HG03354 (cell line): ENCODE results near the gene TICAM2.

Experiments
- ATAC-seq: cut with Tn5 transposase; IDR thresholded peaks from one replicate; pipeline ENCODE4 v1.9.1; 2021; ENCODE audit warnings: mild to moderate bottlenecking; ENCODE audit not compliant: unreplicated experiment, poor library complexity, severe bottlenecking

Gene TICAM2

GRCh38 chr5:115616472-115616871 lies 14.2 kb upstream of the TICAM2 start:
- ATAC-seq, result no peak

DNA sequence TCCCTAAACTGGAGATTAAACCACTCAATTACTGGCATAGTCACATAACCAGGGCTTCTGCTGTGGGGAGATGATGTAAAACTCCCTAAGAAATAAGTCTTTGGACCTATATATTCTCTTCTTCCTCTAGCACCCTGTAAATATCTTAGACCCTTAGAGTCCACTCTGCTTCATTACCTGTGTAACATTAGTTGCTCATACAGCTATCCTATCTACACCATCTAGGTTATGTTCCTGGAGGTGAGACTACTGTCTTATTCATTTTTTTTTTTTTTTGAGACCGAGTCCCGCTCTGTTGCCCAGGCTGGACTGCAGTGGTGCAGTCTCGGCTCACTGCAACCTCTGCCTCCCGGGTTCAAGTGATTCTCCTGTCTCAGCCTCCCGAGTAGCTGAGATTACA lies 9.6 kb upstream of the TICAM2 start:
- ATAC-seq, result no peak

GRCh38 chr5:115607935-115608334 lies 5.7 kb upstream of the TICAM2 start:
- no peak for ATAC-seq

DNA sequence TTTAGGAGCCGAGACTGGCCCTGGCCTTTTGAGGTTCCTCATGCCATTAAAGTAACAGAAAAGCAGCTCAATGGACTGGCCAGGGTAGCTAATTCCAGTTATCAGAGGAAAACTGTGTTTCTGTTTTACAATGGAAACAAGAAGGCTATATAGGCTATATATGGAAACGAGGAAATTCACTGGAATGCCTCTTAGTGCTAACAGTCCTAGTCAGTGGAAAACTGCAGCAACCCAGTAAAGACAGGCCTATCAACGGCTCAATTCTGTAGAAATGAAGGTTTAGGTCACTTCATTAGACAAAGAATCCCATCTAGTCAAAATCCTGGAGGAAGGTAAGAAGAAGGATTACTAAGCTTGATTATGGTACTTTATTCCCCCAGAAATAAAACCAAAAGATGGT lies 3.2 kb upstream of the TICAM2 start:
- no peak for ATAC-seq

DNA sequence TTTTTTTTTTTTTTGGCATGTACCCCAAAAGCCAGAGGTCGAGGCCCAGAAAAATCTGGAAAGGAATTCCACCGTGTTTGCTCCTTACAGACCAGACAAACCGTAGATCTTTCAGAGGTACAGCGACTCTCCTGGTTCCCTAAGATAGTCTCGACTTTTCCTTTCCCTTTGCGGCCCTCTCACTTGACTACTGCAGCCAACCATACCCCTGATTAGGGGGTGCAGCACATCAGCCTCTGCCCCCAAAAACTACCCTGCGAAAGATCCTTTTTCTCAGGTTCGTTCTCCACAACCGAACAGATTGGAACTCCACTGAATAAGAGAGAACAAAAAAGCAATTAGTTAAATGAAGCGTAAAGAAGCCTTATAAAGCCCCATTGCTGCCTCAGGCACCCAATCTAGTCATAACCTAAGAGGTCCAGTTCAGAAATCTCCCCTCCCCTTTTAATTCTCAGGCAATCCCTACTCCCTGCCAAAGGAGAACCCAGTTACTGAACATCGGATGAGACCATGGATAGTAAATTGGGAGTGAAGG lies 379 bp upstream of the TICAM2 start:
- ATAC-seq, result peak; percentile 9

- no peak for ATAC-seq
Observed at GRCh38 chr5:115600766-115601165, 1.5 kb downstream of the TICAM2 start.

- no peak for ATAC-seq
Observed at GRCh38 chr5:115599924-115600323, 2.4 kb downstream of the TICAM2 start.

DNA sequence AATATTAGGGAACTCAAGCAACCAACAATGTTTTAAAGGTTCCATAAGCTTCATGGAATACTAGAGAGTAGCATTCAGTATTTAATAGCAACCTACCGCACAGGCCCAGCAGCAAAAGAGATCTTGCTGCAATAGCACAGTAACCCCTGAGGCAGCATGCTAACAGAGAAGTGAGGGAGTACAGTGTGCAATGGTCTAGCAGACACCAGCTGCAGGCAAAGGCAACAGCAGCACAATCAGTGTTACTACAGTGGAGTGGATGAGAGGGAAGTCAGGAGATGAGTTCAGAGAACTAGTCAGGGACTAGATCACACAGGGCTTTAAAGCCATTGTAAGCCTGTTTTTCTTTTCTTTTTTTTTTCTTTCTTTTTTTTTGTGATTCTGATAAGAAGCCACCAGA lies 2.8 kb downstream of the TICAM2 start:
- ATAC-seq, result no peak

GRCh38 chr5:115594128-115595047 lies 7.9 kb downstream of the TICAM2 start:
- ATAC-seq, result no peak

GRCh38 chr5:115589043-115589442 lies 13.2 kb downstream of the TICAM2 start:
- ATAC-seq, result no peak

DNA sequence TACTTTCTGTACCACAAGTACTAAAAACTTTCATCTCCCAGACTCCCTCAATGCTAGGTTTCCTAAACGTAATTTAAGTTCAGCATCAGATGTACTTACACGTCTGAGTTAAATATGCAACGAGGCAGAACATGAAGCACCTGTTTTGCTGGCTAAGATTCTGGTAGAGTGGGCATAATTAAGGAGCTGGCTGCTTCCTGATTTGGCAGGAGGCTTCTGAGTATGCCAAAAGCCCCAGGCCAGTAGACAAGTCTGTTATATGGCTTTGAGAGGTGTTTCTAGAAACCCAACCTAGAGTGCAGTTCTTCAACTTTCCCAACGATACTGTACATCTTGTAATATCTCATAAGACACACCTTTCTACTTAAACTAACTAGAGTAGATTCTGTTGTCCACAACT lies 13.6 kb downstream of the TICAM2 start:
- no peak for ATAC-seq

DNA sequence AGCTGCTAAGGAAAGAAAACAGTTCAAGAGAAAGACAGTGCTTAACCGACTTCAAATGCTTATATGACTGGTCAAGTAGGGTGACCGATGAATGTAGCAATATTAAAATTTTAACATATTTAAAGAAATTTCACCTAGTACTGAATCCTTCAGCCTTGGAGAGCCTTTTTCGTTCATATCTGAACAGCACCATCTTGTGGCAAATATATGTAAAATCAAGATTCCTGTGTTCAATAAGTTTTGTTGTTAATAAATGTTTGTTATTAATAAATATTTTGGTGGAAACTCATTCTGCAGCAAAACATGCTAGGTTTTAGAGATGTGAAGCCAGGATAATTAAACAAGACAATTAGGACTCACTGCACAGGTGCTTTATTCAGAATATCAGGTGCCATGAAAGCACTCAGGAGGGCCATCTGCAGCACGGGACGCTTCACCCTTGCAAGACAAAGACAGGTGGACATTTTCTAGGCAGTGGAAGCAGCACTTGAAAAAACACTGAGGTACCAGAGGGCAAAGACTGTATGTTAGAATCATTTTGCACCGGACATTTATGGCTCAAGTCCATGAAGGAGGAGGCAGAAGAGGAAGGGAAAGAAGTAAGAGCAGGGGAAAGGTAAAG lies 15.6 kb downstream of the TICAM2 start:
- ATAC-seq, result peak; percentile 53

- no peak for ATAC-seq
Observed at GRCh38 chr5:115585265-115585664, 17.0 kb downstream of the TICAM2 start.

DNA sequence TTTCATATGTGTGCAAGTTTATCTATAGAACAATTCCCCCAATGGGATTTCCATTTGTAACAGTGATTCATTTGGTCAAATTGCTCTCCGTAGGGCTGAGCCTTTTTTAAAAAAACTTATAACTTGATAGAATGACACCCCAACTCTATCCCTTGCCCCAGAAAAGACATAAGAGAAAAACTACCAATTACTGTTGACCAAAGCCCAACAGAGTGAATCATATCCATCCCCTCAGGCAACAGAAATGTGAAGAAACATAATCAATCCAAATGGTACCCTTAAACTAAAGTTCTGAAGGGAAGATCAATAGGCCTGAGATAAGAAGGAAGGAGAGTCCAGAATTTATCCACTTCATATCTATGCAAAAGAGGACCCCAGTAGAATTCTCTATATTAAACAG lies 17.8 kb downstream of the TICAM2 start:
- ATAC-seq, result no peak

- ATAC-seq, result no peak
Observed at GRCh38 chr5:115583474-115583873, 18.8 kb downstream of the TICAM2 start.

- no peak for ATAC-seq
Observed at GRCh38 chr5:115580941-115581340, 21.3 kb downstream of the TICAM2 start.

DNA sequence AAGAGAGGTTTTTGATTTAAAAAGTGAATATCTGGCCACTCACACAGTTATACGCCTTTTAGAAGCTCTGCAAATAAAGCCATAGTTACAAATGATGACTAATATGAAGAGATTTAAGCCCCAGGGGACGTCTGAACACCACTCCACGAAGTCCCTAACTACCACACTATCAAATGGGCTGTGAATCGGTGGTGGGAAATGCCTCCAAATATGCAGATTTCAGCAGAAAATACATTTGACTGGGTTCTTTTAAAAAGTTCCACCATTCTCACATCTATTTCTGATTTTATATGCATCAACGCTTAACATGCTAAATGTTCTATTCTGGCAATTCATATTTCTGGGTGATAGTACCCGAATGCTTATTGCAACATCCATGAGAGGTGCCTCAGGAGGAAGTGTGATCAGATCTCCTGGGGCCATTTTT lies 22.5 kb downstream of the TICAM2 start:
- ATAC-seq, result peak; percentile 76

DNA sequence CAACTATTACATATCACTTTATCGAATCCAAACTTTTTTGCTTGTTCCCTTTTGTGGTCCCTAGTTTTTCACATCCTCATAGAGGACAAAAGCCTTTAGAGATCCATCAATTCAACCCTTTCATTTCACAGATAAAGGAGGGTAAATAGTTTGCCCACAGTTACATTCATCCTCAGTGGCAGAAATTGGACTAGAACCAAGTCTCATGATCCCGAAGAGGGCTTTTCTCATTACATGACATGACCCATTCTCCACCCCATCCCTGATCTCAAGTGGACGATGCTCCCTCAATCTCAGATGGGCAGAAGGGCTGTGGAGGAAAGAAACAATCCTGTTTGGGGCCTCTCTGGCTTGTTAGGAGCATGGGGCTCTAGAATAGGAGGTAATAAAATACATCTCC lies 23.1 kb downstream of the TICAM2 start:
- ATAC-seq, result no peak

GRCh38 chr5:115578657-115579056 lies 23.6 kb downstream of the TICAM2 start:
- peak; percentile 62 for ATAC-seq

GRCh38 chr5:115577741-115578140 lies 24.5 kb downstream of the TICAM2 start:
- no peak for ATAC-seq

GRCh38 chr5:115577329-115577728 lies 24.9 kb downstream of the TICAM2 start:
- ATAC-seq, result no peak
